Common myeloid progenitor, CD34-positive (primary cell): ENCODE results near the gene DOCK10.

Experiments used
- CTCF ChIA-PET: fragments of 350-600 bp; sonication (Branson Sonifier 250); formaldehyde crosslinking; loops from one replicate; lab custom pipeline; 2021; ENCODE audit warnings: antibody characterized with exemption; lab: Charles Lee
- POLR2A ChIA-PET: fragments of 350-600 bp; sonication (Branson Sonifier 250); formaldehyde crosslinking; loops from one replicate; lab custom pipeline; 2021; ENCODE audit warnings: antibody characterized with exemption; lab: Charles Lee
- DNase-seq, 3 donors: peaks; one replicate each; pipeline versions ENCODE4 v3.0.0 to v3.0.0-alpha.2; 2013
- H3K27ac ChIP-seq, 2 experiments: 1 replicate in 1 of 2; 2 replicates in 1 of 2; pipeline ENCODE4 v1.7.0; 2013; ENCODE audit warnings: inconsistent platforms in 2 of 2, low read length in 2 of 2, mild to moderate bottlenecking in 2 of 2, low read depth in 1 of 2, moderate library complexity in 1 of 2; ENCODE audit not compliant: severe bottlenecking in 2 of 2, insufficient read depth in 1 of 2, poor library complexity in 1 of 2
- H3K27me3 ChIP-seq, 5 experiments: replicated peaks in 2 of 5; 1 replicate in 3 of 5; 2 replicates in 2 of 5; pipeline versions ENCODE4 v1.6.1 to v1.7.0; 2013; ENCODE audit warnings: low read length in 4 of 5, mild to moderate bottlenecking in 2 of 5, moderate library complexity in 2 of 5, inconsistent platforms in 1 of 5; ENCODE audit not compliant: insufficient read depth in 5 of 5, control insufficient read depth in 4 of 5
- H3K36me3 ChIP-seq, 4 experiments: 1 replicate in 2 of 4; 2 replicates in 2 of 4; pipeline versions ENCODE4 v1.6.1 to v1.7.0; 2013; ENCODE audit warnings: low read length in 3 of 4, control low read depth in 1 of 4, mild to moderate bottlenecking in 1 of 4; ENCODE audit not compliant: control insufficient read depth in 4 of 4, insufficient read depth in 4 of 4
- H3K4me1 ChIP-seq, 4 experiments: 1 replicate in 3 of 4; 2 replicates in 1 of 4; pipeline versions ENCODE4 v1.6.1 to v1.7.1; 2013; ENCODE audit warnings: low read length in 3 of 4, mild to moderate bottlenecking in 3 of 4, control low read depth in 1 of 4, inconsistent platforms in 1 of 4, moderate library complexity in 1 of 4; ENCODE audit not compliant: control insufficient read depth in 4 of 4, insufficient read depth in 4 of 4; ENCODE audit errors: control extremely low read depth in 1 of 4
- H3K4me3 ChIP-seq, 7 experiments: 1 replicate in 4 of 7; 2 replicates in 3 of 7; pipeline versions ENCODE4 v1.5.1 to v1.7.0; 2013; ENCODE audit warnings: mild to moderate bottlenecking in 7 of 7, low read length in 6 of 7, moderate library complexity in 6 of 7, inconsistent platforms in 2 of 7, low read depth in 2 of 7, control low read depth in 1 of 7; ENCODE audit not compliant: insufficient read depth in 4 of 7, control insufficient read depth in 1 of 7; ENCODE audit errors: extremely low read depth in 1 of 7
- H3K9me3 ChIP-seq, 5 experiments: 1 replicate in 4 of 5; 2 replicates in 1 of 5; pipeline versions ENCODE4 v1.6.1 to v1.7.1; 2013; ENCODE audit warnings: low read length in 4 of 5, mild to moderate bottlenecking in 2 of 5, inconsistent platforms in 1 of 5, low read depth in 1 of 5, moderate library complexity in 1 of 5; ENCODE audit not compliant: control insufficient read depth in 4 of 5, insufficient read depth in 2 of 5; ENCODE audit errors: control extremely low read depth in 1 of 5
- WGBS: methylation state at CpG from one replicate; pipeline ENCODE4 v1.1.5; 2013; ENCODE audit not compliant: insufficient coverage; 5-methylcytosine and 5-hydroxymethylcytosine counted together

The DOCK10 gene

DNA sequence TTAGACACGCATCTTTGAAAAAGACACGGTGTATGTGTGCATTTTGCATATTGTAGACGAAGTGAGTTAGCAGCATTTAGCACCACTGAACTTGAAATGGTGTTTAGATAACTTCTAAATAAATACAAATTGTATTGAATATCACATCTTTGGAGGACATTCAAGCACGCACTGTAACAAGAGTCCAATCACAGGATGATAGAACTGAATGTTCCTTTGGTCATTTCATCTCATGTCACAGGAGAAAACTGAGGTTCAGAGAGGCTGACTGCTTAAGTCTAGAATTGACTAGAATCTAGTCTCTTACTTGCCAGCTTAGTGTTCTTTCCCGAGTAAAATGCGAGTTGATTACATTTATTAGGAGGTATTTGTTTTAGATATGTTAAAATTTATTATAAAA is 206.9 kb downstream of the DOCK10 start:
- no peak for DNase-seq
- 100% methylated on average over 2 of the region's 6 CpGs for WGBS
- CTCF ChIA-PET: interaction anchor here (0.8 to 4.2 kb wide), 2 partner anchors 9 to 167 kb away, joined by 3 to 9 read pairs; no protein-coding TSS in a partner anchor
- POLR2A ChIA-PET: no interaction called here
- Histone ChIP-seq H3K36me3 (peaks cover 15 to 79% (median 38%) of the 10 kb centered on the region in 4 experiments), H3K4me3 (no peak overlapping the region), H3K4me1 (no peaks in the 10 kb centered on the region), H3K27me3 (no peaks in the 10 kb centered on the region), H3K27ac (no peak overlapping the region), H3K9me3 (no peaks in the 10 kb centered on the region)

DNA sequence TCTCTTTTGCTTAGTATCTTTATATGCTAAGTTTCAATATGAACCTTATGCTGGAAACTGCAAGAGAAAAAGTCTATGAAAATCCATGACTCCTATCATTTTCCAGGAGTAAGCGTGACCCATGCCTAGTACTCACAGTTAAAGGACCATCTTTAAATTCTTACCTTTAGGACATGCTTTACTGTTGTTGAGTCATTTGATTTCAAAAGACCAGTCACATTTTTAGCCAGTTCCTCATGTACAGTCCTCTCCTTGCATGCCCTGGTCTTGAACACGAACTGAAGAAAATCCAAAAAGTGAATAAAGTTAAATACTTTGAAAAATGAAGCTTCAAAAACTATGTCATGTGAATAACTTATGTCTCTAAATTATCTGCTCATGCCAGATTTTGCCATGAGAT is 208.3 kb downstream of the DOCK10 start:
- DNase-seq: no peak
- 100% methylated on average over 1 of the region's 2 CpGs for WGBS
- H3K9me3 ChIP-seq: no peaks in the 10 kb centered on the region
- CTCF ChIA-PET: interaction anchor here (1.2 to 4.2 kb wide), 2 partner anchors 63 to 168 kb away, joined by 8 to 9 read pairs; no protein-coding TSS in a partner anchor
- POLR2A ChIA-PET: no interaction called here
- H3K36me3 ChIP-seq: peaks cover 10 to 80% (median 44%) of the 10 kb centered on the region in 4 experiments
- H3K4me1 ChIP-seq: no peaks in the 10 kb centered on the region
- no peaks in the 10 kb centered on the region for H3K27me3 ChIP-seq
- no peak overlapping the region for H3K4me3 ChIP-seq
- no peak overlapping the region for H3K27ac ChIP-seq

DNA sequence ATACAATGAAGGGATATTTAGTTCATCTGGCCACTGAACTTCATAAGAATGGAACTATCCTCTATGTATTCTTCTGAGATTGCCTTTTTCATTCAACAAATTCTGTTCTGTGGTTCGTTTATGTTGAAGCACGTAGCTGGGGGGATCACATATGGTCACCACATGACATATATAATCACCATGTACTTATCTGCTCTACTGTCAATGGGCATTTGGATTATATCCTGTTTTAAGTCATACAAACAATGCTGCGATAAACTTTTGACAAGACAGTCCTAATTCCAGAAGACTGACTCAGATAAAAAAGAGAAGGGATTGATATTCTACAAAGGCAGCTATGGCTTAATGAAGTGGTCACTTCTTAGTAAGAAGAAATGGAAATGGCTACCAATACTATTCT is 210.1 kb downstream of the DOCK10 start:
- no peaks in the 10 kb centered on the region for H3K27me3 ChIP-seq
- H3K4me3 ChIP-seq: no peak overlapping the region
- no peak overlapping the region for H3K27ac ChIP-seq
- no peaks in the 10 kb centered on the region for H3K4me1 ChIP-seq
- 100% methylated on average over 1 of the region's 3 CpGs for WGBS
- H3K36me3 ChIP-seq: peaks cover 15 to 83% (median 51%) of the 10 kb centered on the region in 4 experiments
- ChIA-PET POLR2A (no interaction called here), CTCF (interaction anchor here (2.0 kb wide), 1 partner anchor 170 kb away, joined by 8 read pairs; no protein-coding TSS in a partner anchor)
- no peak for DNase-seq
- no peaks in the 10 kb centered on the region for H3K9me3 ChIP-seq

DNA sequence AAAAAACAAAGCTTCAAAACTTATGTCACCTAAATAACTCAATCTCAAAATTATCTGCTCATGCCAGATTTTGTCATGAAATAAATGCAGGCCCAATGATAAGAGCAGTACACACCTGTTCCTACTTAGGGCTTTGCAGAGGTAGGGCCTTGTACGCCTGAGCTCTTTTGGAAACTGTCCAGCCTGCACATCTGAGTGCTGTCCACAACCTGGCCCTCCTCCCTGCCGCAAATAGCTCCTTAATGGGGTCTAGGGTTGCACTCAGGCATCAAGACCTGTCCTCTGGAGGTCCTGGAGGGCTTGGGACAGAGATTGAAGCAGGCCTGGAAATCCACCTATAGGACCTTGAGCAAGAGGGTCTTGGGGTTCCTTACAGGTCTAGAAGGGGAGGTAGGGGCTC is 210.7 kb downstream of the DOCK10 start:
- Histone ChIP-seq H3K36me3 (peaks cover 15 to 79% (median 50%) of the 10 kb centered on the region in 4 experiments), H3K9me3 (no peaks in the 10 kb centered on the region), H3K4me3 (no peak overlapping the region), H3K27ac (no peak overlapping the region), H3K4me1 (no peaks in the 10 kb centered on the region), H3K27me3 (no peaks in the 10 kb centered on the region)
- 100% methylated on average over 2 of the region's 2 CpGs for WGBS
- CTCF ChIA-PET: interaction anchor here (2.0 kb wide), 1 partner anchor 171 kb away, joined by 8 read pairs; no protein-coding TSS in a partner anchor
- no peak for DNase-seq
- POLR2A ChIA-PET: no interaction called here

DNA sequence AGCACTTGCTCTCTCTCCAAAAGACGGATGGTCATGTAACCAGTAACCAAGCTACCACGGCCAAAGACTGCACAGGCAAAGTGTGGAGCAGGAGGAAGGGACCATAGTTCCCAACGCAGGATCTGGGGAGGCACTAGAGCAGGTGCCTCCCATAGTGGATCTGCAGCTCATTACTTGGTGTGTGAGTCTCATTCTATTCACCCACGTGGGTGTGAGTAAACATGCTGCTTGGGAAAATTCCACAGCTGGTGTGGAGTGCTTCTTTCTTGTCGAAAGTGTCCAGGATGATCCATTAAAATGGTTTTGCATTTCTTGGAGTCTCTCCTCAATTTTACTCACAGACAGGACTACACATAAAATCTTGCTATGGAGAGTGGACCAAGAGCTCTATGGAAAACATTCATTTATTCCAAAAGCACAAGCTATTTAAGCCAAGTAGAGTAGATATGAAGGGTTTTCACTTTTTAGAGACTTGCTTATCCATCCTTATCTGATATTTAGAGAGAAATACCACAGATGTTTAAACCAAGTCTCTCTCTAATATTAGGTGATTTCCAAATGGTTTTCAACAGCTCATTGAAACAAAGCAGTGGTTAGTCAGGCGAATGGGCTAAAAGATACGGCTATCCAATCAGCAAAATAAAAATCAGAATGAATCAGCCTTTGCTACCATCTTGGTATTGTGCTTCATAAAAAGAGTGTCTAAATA is 221.8 kb downstream of the DOCK10 start:
- H3K27me3 ChIP-seq: no peaks in the 10 kb centered on the region
- H3K36me3 ChIP-seq: peaks cover 12 to 35% (median 18%) of the 10 kb centered on the region in 4 experiments
- CTCF ChIA-PET: interaction anchor here (0.6 to 2.4 kb wide), 4 partner anchors 13 to 188 kb away, joined by 3 to 5 read pairs (median 3); no protein-coding TSS in a partner anchor
- H3K4me3 ChIP-seq: no peak overlapping the region
- 79% methylated on average over 3 of the region's 7 CpGs for WGBS
- POLR2A ChIA-PET: no interaction called here
- H3K4me1 ChIP-seq: peaks cover 0 to 6% (median 2%) of the 10 kb centered on the region in 4 experiments
- H3K27ac ChIP-seq: no peak overlapping the region
- DNase-seq: no peak
- no peaks in the 10 kb centered on the region for H3K9me3 ChIP-seq

DNA sequence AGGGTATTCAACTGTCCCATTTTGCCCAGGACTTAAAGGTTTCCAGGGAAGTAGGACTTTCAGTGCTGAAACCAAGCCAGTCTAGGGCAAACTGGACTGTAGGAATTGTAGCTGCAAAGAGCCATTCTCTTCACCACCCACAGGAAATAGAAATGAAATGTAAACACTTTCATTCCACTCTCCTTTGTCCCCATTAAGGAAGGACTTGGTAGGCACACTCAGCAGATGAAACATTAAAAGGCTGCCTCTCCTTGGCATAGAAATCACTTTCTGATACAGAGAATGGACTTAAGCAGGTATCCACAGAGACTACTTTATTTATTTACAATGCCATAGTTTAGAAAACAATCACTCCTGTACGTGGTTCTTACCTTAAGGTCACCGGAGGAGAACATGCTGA is 223.2 kb downstream of the DOCK10 start:
- CTCF ChIA-PET: interaction anchor here (2.4 kb wide), 1 partner anchor 190 kb away, joined by 5 read pairs; no protein-coding TSS in a partner anchor

DNA sequence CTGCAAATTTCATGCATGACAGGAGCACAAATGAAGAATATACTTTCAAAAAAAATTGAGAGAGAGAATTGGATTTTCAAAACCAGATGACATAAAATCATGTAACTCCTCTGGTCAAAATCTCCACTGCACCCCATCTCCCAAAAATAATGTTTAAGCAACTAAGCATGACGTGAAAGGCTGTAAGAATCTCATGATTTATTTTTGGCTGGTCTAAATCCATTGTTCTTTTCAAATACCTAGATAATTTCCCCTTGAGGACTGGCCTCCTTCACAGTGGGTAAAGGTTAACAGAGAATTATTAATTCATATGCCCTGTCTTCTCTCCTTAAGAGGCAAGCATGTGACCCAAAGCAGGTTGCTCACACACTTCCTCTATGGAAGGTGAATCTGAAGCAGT is 224.6 kb downstream of the DOCK10 start:
- peaks cover 15 to 53% (median 19%) of the 10 kb centered on the region in 4 experiments for H3K36me3 ChIP-seq
- no CpG with 5 or more reads among the region's 1 CpG for WGBS
- no peak overlapping the region for H3K27ac ChIP-seq
- H3K9me3 ChIP-seq: no peaks in the 10 kb centered on the region
- ChIA-PET CTCF (interaction anchor here (1.2 kb wide), 1 partner anchor 12 kb away, joined by 3 read pairs; no protein-coding TSS in a partner anchor), POLR2A (no interaction called here)
- no peak overlapping the region for H3K4me3 ChIP-seq
- H3K27me3 ChIP-seq: no peaks in the 10 kb centered on the region
- DNase-seq: no peak
- H3K4me1 ChIP-seq: peaks cover 0 to 6% (median 2%) of the 10 kb centered on the region in 4 experiments

More for the DNA sequence above, 223.2 kb downstream of the DOCK10 start:
- WGBS: 100% methylated on average over 1 of the region's 2 CpGs
- H3K9me3 ChIP-seq: no peaks in the 10 kb centered on the region
- H3K36me3 ChIP-seq: peaks cover 12 to 44% (median 21%) of the 10 kb centered on the region in 4 experiments
- no peak overlapping the region for H3K27ac ChIP-seq
- POLR2A ChIA-PET: no interaction called here
- no peaks in the 10 kb centered on the region for H3K27me3 ChIP-seq
- peaks cover 0 to 6% (median 2%) of the 10 kb centered on the region in 4 experiments for H3K4me1 ChIP-seq
- H3K4me3 ChIP-seq: no peak overlapping the region
- no peak for DNase-seq
